Measurements from ENCODE around the gene PRSS21.

Gene PRSS21

DNA sequence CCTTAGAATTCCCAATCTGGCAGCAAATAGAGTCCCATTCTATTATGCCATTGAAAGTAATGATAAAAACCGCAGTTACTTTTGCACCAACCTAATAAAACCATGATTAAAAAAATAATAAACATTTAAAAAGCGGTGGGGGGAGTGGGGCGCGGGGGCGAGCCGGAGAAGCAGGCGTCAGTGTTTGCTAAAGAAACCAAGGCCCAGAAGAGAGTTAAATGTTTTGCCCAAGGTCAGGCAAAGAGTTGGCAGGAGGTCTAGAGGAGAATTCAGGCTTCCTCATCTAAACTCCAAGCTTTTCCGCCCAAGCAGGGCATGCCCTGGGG, 50.6 kb downstream of the PRSS21 start:
- no peak for DNase-seq (ENCODE audit: low spot score)

GRCh38 chr16:2867987-2868789, 51.2 kb downstream of the PRSS21 start:
- DNase-seq (ENCODE audit: low spot score): peak; percentile 98

Measured in RKO (cell line).